HCT116 (cell line): ENCODE data around the gene PURB. TPM values are rescaled to one million over a fixed set of nuclear protein-coding genes. Genes with fewer than 3 reads are reported as not detected.

Experiments used
- ATAC-seq: fragments of 200-7000 bp; cut with Tn5 transposase; 2 replicates; pipeline ENCODE4 v1.9.1; 2020; ENCODE audit warnings: mild to moderate bottlenecking, moderate library complexity
- BruUV-seq: library from RNA; stranded (reverse); fragments of 400-500 nt; replicated peaks from 2 replicates; lab custom pipeline; 2021; lab: Mats Ljungman, UMichigan
- CTCF ChIA-PET: fragments of 300-600 bp; sonication (Branson Sonifier 250); formaldehyde crosslinking; loops from one replicate; lab custom pipeline; 2021; ENCODE audit warnings: antibody characterized with exemption; lab: Charles Lee
- POLR2A ChIA-PET: fragments of 300-600, 350-600 bp; sonication (Branson Sonifier 250); formaldehyde crosslinking; loops from one replicate; lab custom pipeline; 2021; ENCODE audit warnings: antibody characterized with exemption; lab: Charles Lee
- RAD21 ChIA-PET, 2 experiments: fragments of 300-600 bp; sonication (Branson Sonifier 250); formaldehyde crosslinking; loops; one replicate each; lab custom pipeline; 2023; ENCODE audit warnings: low total read pairs in 2 of 2; ENCODE audit not compliant: uncharacterized antibody in 2 of 2, unreplicated experiment in 2 of 2, low non-redundant PET in 1 of 2; lab: Charles Lee
- DNase-seq: peaks from one replicate; pipeline ENCODE4 v3.0.0-alpha.2; 2010; ENCODE audit warnings: low read depth, low spot score
- H2AFZ ChIP-seq: fragments of 200-600 bp; shearing (Covaris generic), sonication (generic); 2 replicates; pipeline ENCODE4 v1.6.1; 2017; ENCODE audit warnings: low read depth, mixed run types, mixed read lengths, antibody characterized with exemption, low read length; ENCODE audit not compliant: poor library complexity, severe bottlenecking
- H3K27ac ChIP-seq: 2 replicates; pipeline ENCODE4 v1.5.1; 2012; ENCODE audit warnings: low read depth, low read length
- H3K27me3 ChIP-seq: fragments of 200-600 bp; sonication (generic); 2 replicates; pipeline ENCODE4 v1.6.1; 2016; ENCODE audit warnings: mixed run types, low read length, mixed read lengths; ENCODE audit not compliant: insufficient read depth
- H3K36me3 ChIP-seq, 2 experiments: fragments of 200-500 bp in 1 of 2; fragments of 200-600 bp in 1 of 2; sonication (Bioruptor generic) in 1 of 2; sonication (generic) in 1 of 2; 2 replicates each; pipeline versions ENCODE4 v1.5.1 to v1.6.1; 2014 to 2016; ENCODE audit warnings: low read length in 2 of 2, inconsistent platforms in 1 of 2, mixed read lengths in 1 of 2, mixed run types in 1 of 2; ENCODE audit not compliant: insufficient read depth in 2 of 2, control insufficient read depth in 1 of 2
- H3K4me1 ChIP-seq, 2 experiments: fragments of 200-600 bp in 1 of 2; sonication (generic) in 1 of 2; 2 replicates each; pipeline versions ENCODE4 v1.5.1 to v1.6.1; 2012 to 2017; ENCODE audit warnings: low read length in 2 of 2, inconsistent platforms in 1 of 2, mild to moderate bottlenecking in 1 of 2, mixed read lengths in 1 of 2, mixed run types in 1 of 2, moderate library complexity in 1 of 2; ENCODE audit not compliant: insufficient read depth in 2 of 2, control insufficient read depth in 1 of 2
- H3K4me2 ChIP-seq: fragments of 200-600 bp; sonication (generic); 2 replicates; pipeline ENCODE4 v1.6.1; 2017; ENCODE audit warnings: mixed run types, low read length, mixed read lengths
- H3K4me3 ChIP-seq, 2 experiments: fragments of 200-600 bp in 1 of 2; sonication (generic) in 1 of 2; replicated peaks in 1 of 2; 2 replicates each; pipeline ENCODE4 v1.5.1; 2011 to 2016; ENCODE audit warnings: low read length in 2 of 2, control low read depth in 1 of 2, low read depth in 1 of 2, mild to moderate bottlenecking in 1 of 2, mixed read lengths in 1 of 2, mixed run types in 1 of 2
- H3K79me2 ChIP-seq: fragments of 200-600 bp; sonication (generic); 2 replicates; pipeline ENCODE4 v1.6.1; 2017; ENCODE audit warnings: mild to moderate bottlenecking, mixed run types, low read length, moderate library complexity, mixed read lengths; ENCODE audit not compliant: insufficient read depth
- H3K9ac ChIP-seq: fragments of 200-600 bp; sonication (generic); 2 replicates; pipeline ENCODE4 v1.6.1; 2016; ENCODE audit warnings: low read length, mixed read lengths
- H3K9me2 ChIP-seq: fragments of 200-600 bp; sonication (generic), shearing (Covaris generic); 2 replicates; pipeline ENCODE4 v1.6.1; 2017; ENCODE audit warnings: mixed run types, mild to moderate bottlenecking, moderate library complexity; ENCODE audit not compliant: insufficient read depth
- H3K9me3 ChIP-seq, 2 experiments: fragments of 200-500 bp in 1 of 2; fragments of 200-600 bp in 1 of 2; sonication (Bioruptor generic) in 1 of 2; sonication (generic) in 1 of 2; 2 replicates each; pipeline ENCODE4 v1.6.1; 2014 to 2017; ENCODE audit warnings: low read length in 2 of 2, mixed read lengths in 2 of 2, inconsistent platforms in 1 of 2, low read depth in 1 of 2, mild to moderate bottlenecking in 1 of 2, mixed run types in 1 of 2, moderate library complexity in 1 of 2; ENCODE audit not compliant: control insufficient read depth in 1 of 2, insufficient read depth in 1 of 2
- H4K20me1 ChIP-seq: fragments of 200-600 bp; sonication (generic), shearing (Covaris generic); 2 replicates; pipeline ENCODE4 v1.6.1; 2017; ENCODE audit warnings: mixed run types, mild to moderate bottlenecking, moderate library complexity; ENCODE audit not compliant: insufficient read depth
- CEBPB ChIP-seq: IDR thresholded peaks from 2 replicates; pipeline ENCODE4 v1.6.1; 2012; ENCODE audit warnings: low read depth
- EGR1 ChIP-seq: IDR thresholded peaks from 2 replicates; pipeline ENCODE4 v1.6.1; 2012; ENCODE audit warnings: low read depth
- ELF1 ChIP-seq: IDR thresholded peaks from 2 replicates; pipeline ENCODE4 v1.6.1; 2012; ENCODE audit warnings: low read depth, borderline replicate concordance
- EZH2 ChIP-seq: fragments of 200-600 bp; sonication (generic); IDR thresholded peaks from 2 replicates; pipeline ENCODE4 v1.6.1; 2017; ENCODE audit warnings: antibody characterized with exemption, mixed run types
- EZH2phosphoT487 ChIP-seq: fragments of 200-600 bp; IDR thresholded peaks from 2 replicates; pipeline ENCODE4 v1.6.1; 2018; ENCODE audit warnings: antibody characterized with exemption, borderline replicate concordance
- FOSL1 ChIP-seq: IDR thresholded peaks from 2 replicates; pipeline ENCODE4 v1.6.1; 2012; ENCODE audit warnings: low read depth
- JUND ChIP-seq: IDR thresholded peaks from 2 replicates; pipeline ENCODE4 v1.6.1; 2012
- POLR2AphosphoS5 ChIP-seq: IDR thresholded peaks from 2 replicates; pipeline ENCODE4 v1.6.1; 2011; ENCODE audit warnings: mild to moderate bottlenecking, low read depth, low read length, moderate library complexity
- RAD21 ChIP-seq: IDR thresholded peaks from 2 replicates; pipeline ENCODE4 v1.6.1; 2012; ENCODE audit warnings: low read depth, mild to moderate bottlenecking
- SIN3A ChIP-seq: IDR thresholded peaks from 2 replicates; pipeline ENCODE4 v1.6.1; 2012; ENCODE audit warnings: low read depth
- SP1 ChIP-seq: IDR thresholded peaks from 2 replicates; pipeline ENCODE4 v1.6.1; 2012; ENCODE audit warnings: low read depth
- SRF ChIP-seq: IDR thresholded peaks from 2 replicates; pipeline ENCODE4 v1.6.1; 2012; ENCODE audit warnings: low read depth
- TCF7L2 ChIP-seq: IDR thresholded peaks from 2 replicates; pipeline ENCODE4 v1.7.0; 2011; ENCODE audit warnings: borderline replicate concordance, inconsistent platforms; ENCODE audit not compliant: insufficient read depth, insufficient read length; ENCODE audit errors: extremely low read depth
- YY1 ChIP-seq: IDR thresholded peaks from 2 replicates; pipeline ENCODE4 v1.6.1; 2011; ENCODE audit warnings: low read length, low read depth, moderate library complexity, mild to moderate bottlenecking; ENCODE audit not compliant: insufficient replicate concordance; ENCODE audit errors: extremely low read depth
- ZNF274 ChIP-seq: fragments of 200-500 bp; sonication (Bioruptor generic); IDR thresholded peaks from 2 replicates; pipeline ENCODE4 v1.6.1; 2014; ENCODE audit warnings: mild to moderate bottlenecking, low read depth, low read length, inconsistent platforms
- intact Hi-C: fragments of 100-400 bp; cut with micrococcal nuclease; formaldehyde crosslinking; loops from 2 replicates; pipeline ENCODE4 v1.10.0; 2022
- total RNA-seq: library from RNA; stranded (reverse); gene quantifications from one replicate; pipeline ENCODE4 v1.2.1, GENCODE V29; 2021; ENCODE audit not compliant: unreplicated experiment
- TF ChIP-seq, protein P1 (sequence below): IDR thresholded peaks from 2 replicates; pipeline ENCODE4 v1.6.1; 2012
- TF ChIP-seq, protein P2 (sequence below): IDR thresholded peaks from 2 replicates; pipeline ENCODE4 v1.6.1; 2011; ENCODE audit warnings: mild to moderate bottlenecking, low read length, moderate library complexity; ENCODE audit not compliant: insufficient replicate concordance; ENCODE audit errors: extremely low read depth
- TF ChIP-seq, protein P3 (sequence below): IDR thresholded peaks from 2 replicates; pipeline ENCODE4 v1.6.1; 2012

The PURB gene
- total RNA-seq, 1 experiment from 2014 or later, result 13.2 TPM

DNA sequence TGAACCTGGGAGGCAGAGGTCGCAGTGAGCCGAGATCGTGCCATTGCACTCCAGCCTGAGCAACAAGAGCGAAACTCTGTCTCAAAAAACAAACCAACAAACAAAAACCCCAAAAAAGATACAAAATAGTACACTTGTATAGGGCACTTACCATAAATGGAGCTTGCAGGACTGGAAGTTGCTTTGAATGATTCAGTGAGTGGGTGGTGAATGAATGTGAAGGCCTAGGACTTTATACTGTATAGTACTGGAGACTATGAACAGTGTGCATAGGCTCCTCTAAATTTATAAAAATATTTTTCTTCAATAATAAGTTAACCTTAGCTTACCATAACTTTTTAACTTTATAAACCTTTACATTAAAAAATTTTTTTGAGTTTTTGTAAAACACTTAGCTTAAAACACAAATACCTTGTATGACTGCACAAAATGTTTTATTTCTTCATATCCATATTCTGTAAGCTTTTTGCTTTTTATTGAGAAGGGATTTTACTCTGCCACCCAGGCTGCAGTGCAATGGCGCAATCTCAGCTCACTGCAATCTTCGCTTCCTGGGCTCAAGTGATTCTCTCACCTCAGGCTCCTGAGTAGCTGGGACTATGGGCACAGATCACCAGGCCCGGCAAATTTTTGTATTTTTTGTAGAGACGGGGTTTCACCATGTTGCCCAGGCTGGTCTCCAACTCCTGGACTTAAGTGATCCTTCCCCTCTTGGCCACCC is 30.5 kb downstream of the PURB start:
- Histone ChIP-seq H3K4me2 (no peak overlapping the region), H3K79me2 (no peaks in the 10 kb centered on the region), H3K27me3 (no peaks in the 10 kb centered on the region), H3K27ac (no peak overlapping the region), H4K20me1 (no peaks in the 10 kb centered on the region), H3K9me2 (no peaks in the 10 kb centered on the region), H3K9ac (no peak overlapping the region), H3K36me3 (no peaks in the 10 kb centered on the region), H3K4me3 (no peak overlapping the region), H3K4me1 (peaks cover 0 to 25% of the 10 kb centered on the region in 2 experiments; a peak in 2 of 4 replicates), H3K9me3 (no peaks in the 10 kb centered on the region), H2AFZ (no peak overlapping the region)
- TF ChIP-seq CEBPB, result no peak
- TF ChIP-seq YY1, result no peak
- RAD21 ChIA-PET, result no interaction called here
- intact Hi-C loops, result no loop called here
- POLR2A ChIA-PET, result no interaction called here
- CTCF ChIA-PET, result interaction anchor here (1.2 kb wide), 1 partner anchor 281 kb away, joined by 3 read pairs; no protein-coding TSS in a partner anchor
- ATAC-seq (no peak), DNase-seq (no peak)
- no TSS peak for BruUV-seq

DNA sequence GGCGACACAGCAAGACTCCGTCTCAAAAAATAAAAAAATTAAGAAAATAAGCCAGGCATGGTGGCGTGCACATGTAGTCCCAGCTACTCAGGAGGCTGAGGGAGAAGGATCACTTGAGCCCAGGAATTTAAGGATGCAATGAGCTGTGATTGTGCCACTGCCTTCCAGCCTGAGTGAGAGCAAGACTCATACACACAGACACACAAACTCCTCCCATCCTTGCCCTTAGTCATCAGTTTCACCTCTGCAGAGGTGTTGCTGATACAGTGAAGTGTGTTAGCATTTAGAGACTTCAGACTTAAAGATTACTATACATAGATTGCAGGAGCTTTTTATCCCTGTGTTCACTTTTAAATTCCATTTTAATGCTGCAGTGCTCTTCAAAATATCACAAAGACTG is 31.9 kb downstream of the PURB start:
- H2AFZ ChIP-seq, result peak overlapping the region; percentile 92
- ATAC-seq, result peak; percentile 73
- peak overlapping the region; percentile 30 to 50 for H3K4me3 ChIP-seq
- no peaks in the 10 kb centered on the region for H4K20me1 ChIP-seq
- peak overlapping the region; percentile 46 for H3K9ac ChIP-seq
- DNase-seq, result peak; percentile 31
- no peaks in the 10 kb centered on the region for H3K79me2 ChIP-seq
- no peaks in the 10 kb centered on the region for H3K27me3 ChIP-seq
- intact Hi-C loops, result no loop called here
- H3K9me3 ChIP-seq, result no peaks in the 10 kb centered on the region
- H3K9me2 ChIP-seq, result no peaks in the 10 kb centered on the region
- peak overlapping the region; percentile 31; the same call in 1 of the 2 replicates for H3K27ac ChIP-seq
- no peaks in the 10 kb centered on the region for H3K36me3 ChIP-seq
- no TSS peak for BruUV-seq
- RAD21 ChIA-PET, result no interaction called here
- H3K4me2 ChIP-seq, result peak overlapping the region; percentile 77
- peaks cover 3 to 35% of the 10 kb centered on the region in 2 experiments; a peak in 2 of 4 replicates for H3K4me1 ChIP-seq
- TF ChIP-seq EGR1, result no peak
- TF ChIP-seq TCF7L2, result no peak
- no peak for TF ChIP-seq YY1
- TF ChIP-seq RAD21, result no peak
- TF ChIP-seq ELF1, result no peak
- TF ChIP-seq JUND, result no peak
- TF ChIP-seq EZH2phosphoT487, result no peak
- TF ChIP-seq SRF, result no peak
- TF ChIP-seq, protein P1, sequence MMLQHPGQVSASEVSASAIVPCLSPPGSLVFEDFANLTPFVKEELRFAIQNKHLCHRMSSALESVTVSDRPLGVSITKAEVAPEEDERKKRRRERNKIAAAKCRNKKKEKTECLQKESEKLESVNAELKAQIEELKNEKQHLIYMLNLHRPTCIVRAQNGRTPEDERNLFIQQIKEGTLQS, result no peak
- TF ChIP-seq, protein P2, sequence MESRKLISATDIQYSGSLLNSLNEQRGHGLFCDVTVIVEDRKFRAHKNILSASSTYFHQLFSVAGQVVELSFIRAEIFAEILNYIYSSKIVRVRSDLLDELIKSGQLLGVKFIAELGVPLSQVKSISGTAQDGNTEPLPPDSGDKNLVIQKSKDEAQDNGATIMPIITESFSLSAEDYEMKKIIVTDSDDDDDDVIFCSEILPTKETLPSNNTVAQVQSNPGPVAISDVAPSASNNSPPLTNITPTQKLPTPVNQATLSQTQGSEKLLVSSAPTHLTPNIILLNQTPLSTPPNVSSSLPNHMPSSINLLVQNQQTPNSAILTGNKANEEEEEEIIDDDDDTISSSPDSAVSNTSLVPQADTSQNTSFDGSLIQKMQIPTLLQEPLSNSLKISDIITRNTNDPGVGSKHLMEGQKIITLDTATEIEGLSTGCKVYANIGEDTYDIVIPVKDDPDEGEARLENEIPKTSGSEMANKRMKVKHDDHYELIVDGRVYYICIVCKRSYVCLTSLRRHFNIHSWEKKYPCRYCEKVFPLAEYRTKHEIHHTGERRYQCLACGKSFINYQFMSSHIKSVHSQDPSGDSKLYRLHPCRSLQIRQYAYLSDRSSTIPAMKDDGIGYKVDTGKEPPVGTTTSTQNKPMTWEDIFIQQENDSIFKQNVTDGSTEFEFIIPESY, result no peak
- TF ChIP-seq ZNF274, result no peak
- TF ChIP-seq FOSL1, result no peak
- no peak for TF ChIP-seq SP1
- no peak for TF ChIP-seq EZH2
- TF ChIP-seq SIN3A, result no peak
- no peak for TF ChIP-seq CEBPB
- TF ChIP-seq, protein P3, sequence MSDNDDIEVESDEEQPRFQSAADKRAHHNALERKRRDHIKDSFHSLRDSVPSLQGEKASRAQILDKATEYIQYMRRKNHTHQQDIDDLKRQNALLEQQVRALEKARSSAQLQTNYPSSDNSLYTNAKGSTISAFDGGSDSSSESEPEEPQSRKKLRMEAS, result no peak
- TF ChIP-seq POLR2AphosphoS5, result no peak; the same call in 1 of the 2 replicates
- TF ChIP-seq, all 23 proteins: peak for 0
- CTCF ChIA-PET, result no interaction called here
- POLR2A ChIA-PET, result no interaction called here
